GM23248 (cell line): ENCODE data around the gene SOD1.

Source experiments
- EZH2 ChIP-seq: fragments of 200-600 bp; sonication (generic); IDR thresholded peaks from 2 replicates; pipeline ENCODE4 v1.6.1; 2018; ENCODE audit warnings: antibody characterized with exemption, mild to moderate bottlenecking; ENCODE audit not compliant: insufficient read depth, poor library complexity, severe bottlenecking
- EZH2phosphoT487 ChIP-seq: fragments of 200-600 bp; sonication (generic); IDR thresholded peaks from 2 replicates; pipeline ENCODE4 v1.6.1; 2018; ENCODE audit warnings: antibody characterized with exemption, moderate library complexity, mild to moderate bottlenecking, low read depth; ENCODE audit not compliant: insufficient read depth

DNA sequence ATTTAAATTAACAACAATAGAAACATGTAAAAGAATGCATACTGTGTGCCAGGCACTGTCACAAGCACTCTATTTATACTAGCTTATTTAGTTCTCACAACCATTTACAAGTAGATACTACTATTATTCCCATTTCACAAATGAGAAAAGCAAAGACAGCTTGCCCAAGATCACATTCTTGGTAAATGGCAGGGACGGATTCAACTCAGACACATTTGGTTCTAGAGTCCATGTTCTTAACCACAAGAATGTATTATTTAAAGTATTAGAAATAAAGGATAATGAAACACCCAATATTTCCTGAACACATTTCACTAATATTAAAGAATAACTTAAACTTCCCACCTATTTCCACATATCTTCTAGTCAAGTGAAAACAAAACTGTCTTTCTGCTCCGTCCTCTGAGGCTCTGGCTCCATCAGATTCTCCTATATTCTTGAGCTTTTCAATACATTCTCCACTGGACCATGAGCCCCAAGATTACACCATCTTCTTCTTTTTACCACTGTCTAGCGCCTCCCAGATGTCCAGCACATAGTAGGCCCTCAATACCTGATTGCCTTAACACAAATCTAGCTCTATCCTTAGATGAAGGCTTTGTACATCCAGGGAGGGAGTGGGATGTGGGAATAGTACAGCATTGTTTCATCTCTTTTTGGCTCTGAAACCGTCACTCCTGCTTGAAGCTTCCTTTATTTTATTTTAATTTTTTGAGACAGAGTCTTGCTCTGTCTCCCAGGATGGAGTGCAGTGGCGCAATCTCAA is 29.3 kb downstream of the SOD1 start:
- TF ChIP-seq EZH2phosphoT487, result no peak
- no peak for TF ChIP-seq EZH2
